ENCODE measurements around the gene STEAP1B.
"Not testable (repeated sequence)": the region's sequence is repeated elsewhere in the genome, so short reads cannot be mapped to it uniquely, and the experiment has no call there.

STEAP1B gene

GRCh38 chr7:22452142-22452959, 47.6 kb downstream of the STEAP1B start:
- DNase-seq = peak; percentile 25

GRCh38 chr7:22450013-22450412, 50.0 kb downstream of the STEAP1B start:
- DNase-seq = not testable (repeated sequence)

- no peak for DNase-seq
These were observed 52.2 kb downstream of the STEAP1B start for GRCh38 chr7:22447762-22448161.

- DNase-seq = no peak
These were observed 53.0 kb downstream of the STEAP1B start for GRCh38 chr7:22447008-22447407.

GRCh38 chr7:22445853-22446252, 54.1 kb downstream of the STEAP1B start:
- no peak for DNase-seq

- no peak for DNase-seq
These were observed 54.7 kb downstream of the STEAP1B start for GRCh38 chr7:22445140-22445743.

GRCh38 chr7:22444181-22444971, 55.6 kb downstream of the STEAP1B start:
- no peak for DNase-seq

- DNase-seq = no peak
These were observed 56.4 kb downstream of the STEAP1B start for GRCh38 chr7:22443370-22444180.

GRCh38 chr7:22442882-22443369, 57.1 kb downstream of the STEAP1B start:
- DNase-seq = no peak

- DNase-seq = no peak
These were observed 57.7 kb downstream of the STEAP1B start for GRCh38 chr7:22442187-22442881.

- no peak for DNase-seq
These were observed 58.8 kb downstream of the STEAP1B start for GRCh38 chr7:22441157-22441556.

GRCh38 chr7:22438994-22439393, 61.0 kb downstream of the STEAP1B start:
- DNase-seq = no peak

GRCh38 chr7:22436552-22436951, 63.4 kb downstream of the STEAP1B start:
- DNase-seq = not testable (repeated sequence)

GRCh38 chr7:22435720-22436119, 64.3 kb downstream of the STEAP1B start:
- no peak for DNase-seq

- no peak for DNase-seq
These were observed 64.9 kb downstream of the STEAP1B start for GRCh38 chr7:22435105-22435504.

- DNase-seq = no peak
These were observed 66.1 kb downstream of the STEAP1B start for GRCh38 chr7:22433710-22434460.

GRCh38 chr7:22433165-22433700, 66.8 kb downstream of the STEAP1B start:
- DNase-seq = not testable (repeated sequence)

GRCh38 chr7:22432203-22432718, 67.7 kb downstream of the STEAP1B start:
- no peak for DNase-seq

- DNase-seq = no peak
These were observed 69.5 kb downstream of the STEAP1B start for GRCh38 chr7:22430457-22430856.

- no peak for DNase-seq
These were observed 70.6 kb downstream of the STEAP1B start for GRCh38 chr7:22429386-22429785.

GRCh38 chr7:22427855-22428254, 72.1 kb downstream of the STEAP1B start:
- DNase-seq = no peak
